ENCODE data around the gene MLLT3. TPM values are rescaled to one million over a fixed set of nuclear protein-coding genes. Genes with fewer than 3 reads are reported as not detected.

The MLLT3 gene
- total RNA-seq, 1 experiment from 2014 or later, result 7.0 TPM

DNA sequence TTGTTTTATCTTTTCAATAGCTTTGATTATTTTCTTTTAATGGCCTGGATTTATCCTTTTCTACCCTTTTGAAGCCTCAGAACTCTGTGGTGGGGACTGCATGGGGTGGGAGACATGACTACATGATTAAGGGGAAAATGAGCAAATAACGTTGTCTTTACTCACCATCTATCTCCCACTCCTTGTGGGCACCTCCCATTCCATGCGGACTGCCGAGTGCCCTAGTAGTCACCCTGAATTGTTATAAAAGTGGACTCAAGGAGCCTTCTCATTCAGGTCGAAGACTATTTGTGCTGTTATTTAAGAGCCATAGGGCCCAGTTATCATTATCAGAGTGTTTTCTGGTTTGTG, 281.8 kb downstream of the MLLT3 start:
- no peaks in the 10 kb centered on the region for H3K36me3 Mint-ChIP-seq
- DNase-seq (ENCODE audit: low spot score) (no peak), ATAC-seq (peak; percentile 31; the same call in 1 of the 2 replicates)
- ChIA-PET CTCF (interaction anchor here (0.6 kb wide), 1 partner anchor 586 kb away, joined by 4 read pairs; no protein-coding TSS in a partner anchor), POLR2A (no interaction called here)
- peaks cover 10% of the 10 kb centered on the region for H3K9me3 Mint-ChIP-seq
- peaks cover 20% of the 10 kb centered on the region for H3K4me1 Mint-ChIP-seq
- no peak overlapping the region for H3K4me3 Mint-ChIP-seq
- TF ChIP-seq FOXP1 (CRISPR knock-in tag; IDR thresholded peaks at IDR 0.05; ENCODE audit: borderline replicate concordance) (no peak), ZNF232 (CRISPR knock-in tag; IDR thresholded peaks at IDR 0.05) (no peak), RORB (CRISPR knock-in tag; IDR thresholded peaks at IDR 0.05) (no peak), TP53 (CRISPR knock-in tag; IDR thresholded peaks at IDR 0.05) (no peak), NR3C1 (CRISPR knock-in tag; conservative IDR thresholded peaks at IDR 0.05; ENCODE audit: low read depth) (no peak), GRHL2 (CRISPR knock-in tag; IDR thresholded peaks at IDR 0.05; ENCODE audit: insufficient replicate concordance, severe bottlenecking) (no peak), NFATC4 (CRISPR knock-in tag; IDR thresholded peaks at IDR 0.05) (no peak), MXD4 (CRISPR knock-in tag; IDR thresholded peaks at IDR 0.05; ENCODE audit: borderline replicate concordance) (no peak)
- TF ChIP-seq, protein P1, sequence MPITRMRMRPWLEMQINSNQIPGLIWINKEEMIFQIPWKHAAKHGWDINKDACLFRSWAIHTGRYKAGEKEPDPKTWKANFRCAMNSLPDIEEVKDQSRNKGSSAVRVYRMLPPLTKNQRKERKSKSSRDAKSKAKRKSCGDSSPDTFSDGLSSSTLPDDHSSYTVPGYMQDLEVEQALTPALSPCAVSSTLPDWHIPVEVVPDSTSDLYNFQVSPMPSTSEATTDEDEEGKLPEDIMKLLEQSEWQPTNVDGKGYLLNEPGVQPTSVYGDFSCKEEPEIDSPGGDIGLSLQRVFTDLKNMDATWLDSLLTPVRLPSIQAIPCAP (CRISPR knock-in tag; IDR thresholded peaks at IDR 0.05), result no peak
- TF ChIP-seq, protein P2, sequence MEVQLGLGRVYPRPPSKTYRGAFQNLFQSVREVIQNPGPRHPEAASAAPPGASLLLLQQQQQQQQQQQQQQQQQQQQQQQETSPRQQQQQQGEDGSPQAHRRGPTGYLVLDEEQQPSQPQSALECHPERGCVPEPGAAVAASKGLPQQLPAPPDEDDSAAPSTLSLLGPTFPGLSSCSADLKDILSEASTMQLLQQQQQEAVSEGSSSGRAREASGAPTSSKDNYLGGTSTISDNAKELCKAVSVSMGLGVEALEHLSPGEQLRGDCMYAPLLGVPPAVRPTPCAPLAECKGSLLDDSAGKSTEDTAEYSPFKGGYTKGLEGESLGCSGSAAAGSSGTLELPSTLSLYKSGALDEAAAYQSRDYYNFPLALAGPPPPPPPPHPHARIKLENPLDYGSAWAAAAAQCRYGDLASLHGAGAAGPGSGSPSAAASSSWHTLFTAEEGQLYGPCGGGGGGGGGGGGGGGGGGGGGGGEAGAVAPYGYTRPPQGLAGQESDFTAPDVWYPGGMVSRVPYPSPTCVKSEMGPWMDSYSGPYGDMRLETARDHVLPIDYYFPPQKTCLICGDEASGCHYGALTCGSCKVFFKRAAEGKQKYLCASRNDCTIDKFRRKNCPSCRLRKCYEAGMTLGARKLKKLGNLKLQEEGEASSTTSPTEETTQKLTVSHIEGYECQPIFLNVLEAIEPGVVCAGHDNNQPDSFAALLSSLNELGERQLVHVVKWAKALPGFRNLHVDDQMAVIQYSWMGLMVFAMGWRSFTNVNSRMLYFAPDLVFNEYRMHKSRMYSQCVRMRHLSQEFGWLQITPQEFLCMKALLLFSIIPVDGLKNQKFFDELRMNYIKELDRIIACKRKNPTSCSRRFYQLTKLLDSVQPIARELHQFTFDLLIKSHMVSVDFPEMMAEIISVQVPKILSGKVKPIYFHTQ (CRISPR knock-in tag; IDR thresholded peaks at IDR 0.05), result no peak
- TF ChIP-seq, protein P3, sequence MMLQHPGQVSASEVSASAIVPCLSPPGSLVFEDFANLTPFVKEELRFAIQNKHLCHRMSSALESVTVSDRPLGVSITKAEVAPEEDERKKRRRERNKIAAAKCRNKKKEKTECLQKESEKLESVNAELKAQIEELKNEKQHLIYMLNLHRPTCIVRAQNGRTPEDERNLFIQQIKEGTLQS (CRISPR knock-in tag; conservative IDR thresholded peaks at IDR 0.05), result no peak
- TF ChIP-seq, protein P4, sequence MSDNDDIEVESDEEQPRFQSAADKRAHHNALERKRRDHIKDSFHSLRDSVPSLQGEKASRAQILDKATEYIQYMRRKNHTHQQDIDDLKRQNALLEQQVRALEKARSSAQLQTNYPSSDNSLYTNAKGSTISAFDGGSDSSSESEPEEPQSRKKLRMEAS (CRISPR knock-in tag; IDR thresholded peaks at IDR 0.05), result no peak
- TF ChIP-seq, protein P5, sequence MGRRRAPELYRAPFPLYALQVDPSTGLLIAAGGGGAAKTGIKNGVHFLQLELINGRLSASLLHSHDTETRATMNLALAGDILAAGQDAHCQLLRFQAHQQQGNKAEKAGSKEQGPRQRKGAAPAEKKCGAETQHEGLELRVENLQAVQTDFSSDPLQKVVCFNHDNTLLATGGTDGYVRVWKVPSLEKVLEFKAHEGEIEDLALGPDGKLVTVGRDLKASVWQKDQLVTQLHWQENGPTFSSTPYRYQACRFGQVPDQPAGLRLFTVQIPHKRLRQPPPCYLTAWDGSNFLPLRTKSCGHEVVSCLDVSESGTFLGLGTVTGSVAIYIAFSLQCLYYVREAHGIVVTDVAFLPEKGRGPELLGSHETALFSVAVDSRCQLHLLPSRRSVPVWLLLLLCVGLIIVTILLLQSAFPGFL (CRISPR knock-in tag; IDR thresholded peaks at IDR 0.05; ENCODE audit: borderline replicate concordance), result no peak
- TF ChIP-seq, protein P6, sequence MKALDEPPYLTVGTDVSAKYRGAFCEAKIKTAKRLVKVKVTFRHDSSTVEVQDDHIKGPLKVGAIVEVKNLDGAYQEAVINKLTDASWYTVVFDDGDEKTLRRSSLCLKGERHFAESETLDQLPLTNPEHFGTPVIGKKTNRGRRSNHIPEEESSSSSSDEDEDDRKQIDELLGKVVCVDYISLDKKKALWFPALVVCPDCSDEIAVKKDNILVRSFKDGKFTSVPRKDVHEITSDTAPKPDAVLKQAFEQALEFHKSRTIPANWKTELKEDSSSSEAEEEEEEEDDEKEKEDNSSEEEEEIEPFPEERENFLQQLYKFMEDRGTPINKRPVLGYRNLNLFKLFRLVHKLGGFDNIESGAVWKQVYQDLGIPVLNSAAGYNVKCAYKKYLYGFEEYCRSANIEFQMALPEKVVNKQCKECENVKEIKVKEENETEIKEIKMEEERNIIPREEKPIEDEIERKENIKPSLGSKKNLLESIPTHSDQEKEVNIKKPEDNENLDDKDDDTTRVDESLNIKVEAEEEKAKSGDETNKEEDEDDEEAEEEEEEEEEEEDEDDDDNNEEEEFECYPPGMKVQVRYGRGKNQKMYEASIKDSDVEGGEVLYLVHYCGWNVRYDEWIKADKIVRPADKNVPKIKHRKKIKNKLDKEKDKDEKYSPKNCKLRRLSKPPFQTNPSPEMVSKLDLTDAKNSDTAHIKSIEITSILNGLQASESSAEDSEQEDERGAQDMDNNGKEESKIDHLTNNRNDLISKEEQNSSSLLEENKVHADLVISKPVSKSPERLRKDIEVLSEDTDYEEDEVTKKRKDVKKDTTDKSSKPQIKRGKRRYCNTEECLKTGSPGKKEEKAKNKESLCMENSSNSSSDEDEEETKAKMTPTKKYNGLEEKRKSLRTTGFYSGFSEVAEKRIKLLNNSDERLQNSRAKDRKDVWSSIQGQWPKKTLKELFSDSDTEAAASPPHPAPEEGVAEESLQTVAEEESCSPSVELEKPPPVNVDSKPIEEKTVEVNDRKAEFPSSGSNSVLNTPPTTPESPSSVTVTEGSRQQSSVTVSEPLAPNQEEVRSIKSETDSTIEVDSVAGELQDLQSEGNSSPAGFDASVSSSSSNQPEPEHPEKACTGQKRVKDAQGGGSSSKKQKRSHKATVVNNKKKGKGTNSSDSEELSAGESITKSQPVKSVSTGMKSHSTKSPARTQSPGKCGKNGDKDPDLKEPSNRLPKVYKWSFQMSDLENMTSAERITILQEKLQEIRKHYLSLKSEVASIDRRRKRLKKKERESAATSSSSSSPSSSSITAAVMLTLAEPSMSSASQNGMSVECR (CRISPR knock-in tag; IDR thresholded peaks at IDR 0.05; ENCODE audit: borderline replicate concordance), result no peak
- H3K27ac Mint-ChIP-seq, result peak overlapping the region; percentile 73; the same call in 1 of the 2 replicates
- H3K27me3 Mint-ChIP-seq (ENCODE audit: low read depth), result no peaks in the 10 kb centered on the region

DNA sequence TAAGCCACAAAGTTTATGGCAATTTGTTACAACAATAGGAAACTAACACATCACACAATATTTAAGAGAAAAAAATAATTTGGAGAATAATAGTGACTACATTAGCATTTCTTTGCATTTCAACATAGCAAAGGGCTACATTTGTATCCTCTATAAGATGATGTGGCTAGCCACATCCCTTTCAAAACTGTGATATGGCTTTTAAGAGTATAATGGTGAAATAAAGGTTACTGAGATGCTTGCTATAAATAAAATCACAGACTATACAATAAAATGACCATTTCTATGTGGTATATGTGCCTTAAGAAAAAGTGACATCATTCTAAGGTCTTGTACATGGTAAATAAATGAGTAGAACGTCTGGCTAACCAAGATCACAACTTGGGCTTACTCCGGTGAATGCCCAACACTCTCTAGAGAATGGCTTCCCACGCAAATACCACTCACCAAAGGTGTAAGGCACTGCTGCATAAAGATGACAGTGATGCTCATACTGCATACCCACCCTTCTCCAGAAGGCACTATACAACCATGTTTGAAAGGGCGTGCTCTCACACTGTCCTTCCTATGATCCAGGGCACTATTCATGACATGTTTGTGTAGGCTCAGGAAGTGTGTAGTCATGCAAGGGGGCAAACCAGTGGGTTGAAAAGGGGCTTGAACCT, 286.5 kb downstream of the MLLT3 start:
- Mint-ChIP-seq H3K9me3 (peaks cover 25% of the 10 kb centered on the region), H3K4me3 (no peak overlapping the region), H3K27me3 (ENCODE audit: low read depth) (no peaks in the 10 kb centered on the region), H3K4me1 (peaks cover 15% of the 10 kb centered on the region), H3K27ac (no peak overlapping the region), H3K36me3 (0 out of 2 replicates have a peak, but pooled peaks cover 7% of the 10 kb centered on the region)
- ATAC-seq, result no peak
- CTCF ChIA-PET, result no interaction called here
- no peak for DNase-seq (ENCODE audit: low spot score)
- POLR2A ChIA-PET, result interaction anchor here (0.5 kb wide), 1 partner anchor 524 kb away, joined by 4 read pairs; no protein-coding TSS in a partner anchor
- TF ChIP-seq ESRRA (CRISPR knock-in tag; IDR thresholded peaks at IDR 0.05; ENCODE audit: borderline replicate concordance) (no peak), EMX1 (CRISPR knock-in tag; IDR thresholded peaks at IDR 0.05) (no peak), PRRX2 (CRISPR knock-in tag; IDR thresholded peaks at IDR 0.05) (no peak), ZNF416 (CRISPR knock-in tag; IDR thresholded peaks at IDR 0.05) (no peak), ZNF138 (CRISPR knock-in tag; conservative IDR thresholded peaks at IDR 0.05) (no peak)
- TF ChIP-seq, protein P7, sequence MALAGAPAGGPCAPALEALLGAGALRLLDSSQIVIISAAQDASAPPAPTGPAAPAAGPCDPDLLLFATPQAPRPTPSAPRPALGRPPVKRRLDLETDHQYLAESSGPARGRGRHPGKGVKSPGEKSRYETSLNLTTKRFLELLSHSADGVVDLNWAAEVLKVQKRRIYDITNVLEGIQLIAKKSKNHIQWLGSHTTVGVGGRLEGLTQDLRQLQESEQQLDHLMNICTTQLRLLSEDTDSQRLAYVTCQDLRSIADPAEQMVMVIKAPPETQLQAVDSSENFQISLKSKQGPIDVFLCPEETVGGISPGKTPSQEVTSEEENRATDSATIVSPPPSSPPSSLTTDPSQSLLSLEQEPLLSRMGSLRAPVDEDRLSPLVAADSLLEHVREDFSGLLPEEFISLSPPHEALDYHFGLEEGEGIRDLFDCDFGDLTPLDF (CRISPR knock-in tag; IDR thresholded peaks at IDR 0.05), result no peak
- TF ChIP-seq, protein P8, sequence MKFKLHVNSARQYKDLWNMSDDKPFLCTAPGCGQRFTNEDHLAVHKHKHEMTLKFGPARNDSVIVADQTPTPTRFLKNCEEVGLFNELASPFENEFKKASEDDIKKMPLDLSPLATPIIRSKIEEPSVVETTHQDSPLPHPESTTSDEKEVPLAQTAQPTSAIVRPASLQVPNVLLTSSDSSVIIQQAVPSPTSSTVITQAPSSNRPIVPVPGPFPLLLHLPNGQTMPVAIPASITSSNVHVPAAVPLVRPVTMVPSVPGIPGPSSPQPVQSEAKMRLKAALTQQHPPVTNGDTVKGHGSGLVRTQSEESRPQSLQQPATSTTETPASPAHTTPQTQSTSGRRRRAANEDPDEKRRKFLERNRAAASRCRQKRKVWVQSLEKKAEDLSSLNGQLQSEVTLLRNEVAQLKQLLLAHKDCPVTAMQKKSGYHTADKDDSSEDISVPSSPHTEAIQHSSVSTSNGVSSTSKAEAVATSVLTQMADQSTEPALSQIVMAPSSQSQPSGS (CRISPR knock-in tag; IDR thresholded peaks at IDR 0.05; ENCODE audit: borderline replicate concordance, low read depth), result no peak
